ES-I3 (cell line): Measurements from ENCODE around the gene LY9.

ENCODE experiments used
- H3K36me3 ChIP-seq: 2 replicates; pipeline ENCODE4 v1.6.1; 2013; ENCODE audit warnings: mild to moderate bottlenecking, low read length, control low read depth, moderate library complexity; ENCODE audit not compliant: insufficient read depth
- H3K4me1 ChIP-seq: 2 replicates; pipeline ENCODE4 v1.6.1; 2013; ENCODE audit warnings: mild to moderate bottlenecking, control low read depth, low read length; ENCODE audit not compliant: insufficient read depth
- H3K9ac ChIP-seq: 2 replicates; pipeline ENCODE4 v1.6.1; 2013; ENCODE audit warnings: low read depth, mild to moderate bottlenecking, low read length, moderate library complexity
- H3K9me3 ChIP-seq: 2 replicates; pipeline ENCODE4 v1.6.1; 2013; ENCODE audit warnings: mild to moderate bottlenecking, low read length, moderate library complexity; ENCODE audit not compliant: control insufficient read depth, insufficient read depth

The LY9 gene

GRCh38 chr1:160795951-160796383, at the start of gene LY9:
TSS of gene LY9 (plus strand) at chr1:160796174. CDS start at chr1:160796188, 14 bp downstream.
- no peaks in the 10 kb centered on the region for H3K36me3 ChIP-seq
- H3K9me3 ChIP-seq, result no peaks in the 10 kb centered on the region
- H3K4me1 ChIP-seq, result no peaks in the 10 kb centered on the region
- H3K9ac ChIP-seq, result no peak within 1 kb of the TSS

GRCh38 chr1:160746836-160747500, 49.0 kb upstream of the LY9 start:
- Histone ChIP-seq H3K9me3 (no peaks in the 10 kb centered on the region), H3K9ac (no peak overlapping the region), H3K36me3 (no peaks in the 10 kb centered on the region), H3K4me1 (peaks cover 14% of the 10 kb centered on the region)

- no peaks in the 10 kb centered on the region for H3K36me3 ChIP-seq
- peaks cover 14% of the 10 kb centered on the region for H3K4me1 ChIP-seq
- H3K9ac ChIP-seq, result no peak overlapping the region
- H3K9me3 ChIP-seq, result no peaks in the 10 kb centered on the region
Measured at GRCh38 chr1:160747717-160748116, 48.3 kb upstream of the LY9 start.

DNA sequence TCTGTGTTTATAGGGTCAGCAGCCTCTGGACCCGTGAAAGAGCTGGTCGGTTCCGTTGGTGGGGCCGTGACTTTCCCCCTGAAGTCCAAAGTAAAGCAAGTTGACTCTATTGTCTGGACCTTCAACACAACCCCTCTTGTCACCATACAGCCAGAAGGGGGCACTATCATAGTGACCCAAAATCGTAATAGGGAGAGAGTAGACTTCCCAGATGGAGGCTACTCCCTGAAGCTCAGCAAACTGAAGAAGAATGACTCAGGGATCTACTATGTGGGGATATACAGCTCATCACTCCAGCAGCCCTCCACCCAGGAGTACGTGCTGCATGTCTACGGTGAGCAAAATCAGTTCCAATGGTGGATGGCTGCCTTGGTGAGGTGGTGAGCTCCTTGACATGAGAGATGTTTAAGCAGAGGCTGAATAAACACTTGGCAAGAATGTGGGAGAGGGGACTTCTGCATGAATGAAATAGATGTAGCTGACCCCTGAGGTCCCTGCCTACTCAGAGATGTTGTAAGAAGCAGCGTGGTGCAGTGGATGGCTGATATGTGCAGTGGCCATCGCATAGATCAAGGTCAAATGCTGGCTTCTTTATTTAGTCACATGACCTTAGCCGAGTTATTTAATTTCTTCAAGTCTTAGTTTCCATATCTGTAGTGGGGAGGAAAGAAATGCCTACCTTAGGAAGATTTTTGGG, 47.6 kb upstream of the LY9 start:
- peaks cover 14% of the 10 kb centered on the region for H3K4me1 ChIP-seq
- H3K36me3 ChIP-seq, result no peaks in the 10 kb centered on the region

GRCh38 chr1:160748878-160749269, 47.1 kb upstream of the LY9 start:
- H3K4me1 ChIP-seq, result peaks cover 14% of the 10 kb centered on the region
- no peaks in the 10 kb centered on the region for H3K36me3 ChIP-seq
- no peak overlapping the region for H3K9ac ChIP-seq
- no peaks in the 10 kb centered on the region for H3K9me3 ChIP-seq

More for the DNA sequence above, 47.6 kb upstream of the LY9 start:
- Histone ChIP-seq H3K9ac (no peak overlapping the region), H3K9me3 (no peaks in the 10 kb centered on the region)

- no peaks in the 10 kb centered on the region for H3K36me3 ChIP-seq
- no peak overlapping the region for H3K9ac ChIP-seq
- no peaks in the 10 kb centered on the region for H3K9me3 ChIP-seq
- H3K4me1 ChIP-seq, result peaks cover 14% of the 10 kb centered on the region
Measured at GRCh38 chr1:160750608-160751007, 45.4 kb upstream of the LY9 start.

DNA sequence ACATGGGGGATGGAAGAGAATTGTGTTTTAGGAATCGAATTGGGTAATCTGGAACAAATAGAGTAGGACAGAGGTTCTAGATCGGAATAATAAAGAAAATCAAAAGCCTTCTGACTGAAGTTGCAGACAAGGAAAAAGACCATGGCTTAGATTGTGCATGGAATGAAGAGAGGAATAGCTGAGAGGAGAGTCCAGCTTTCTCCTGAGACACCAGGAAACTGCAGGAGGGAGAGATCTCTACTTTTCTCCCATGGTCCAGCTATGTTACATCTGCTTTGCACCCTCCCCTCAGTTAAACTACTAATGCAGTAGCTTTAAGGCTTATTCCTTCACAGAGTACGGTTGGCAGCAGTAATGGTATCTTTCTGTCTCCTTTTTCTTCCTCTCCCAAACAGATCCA, 43.6 kb upstream of the LY9 start:
- Histone ChIP-seq H3K9ac (no peak overlapping the region), H3K4me1 (peaks cover 3% of the 10 kb centered on the region; the same call in 1 of the 2 replicates), H3K36me3 (no peaks in the 10 kb centered on the region), H3K9me3 (no peaks in the 10 kb centered on the region)

DNA sequence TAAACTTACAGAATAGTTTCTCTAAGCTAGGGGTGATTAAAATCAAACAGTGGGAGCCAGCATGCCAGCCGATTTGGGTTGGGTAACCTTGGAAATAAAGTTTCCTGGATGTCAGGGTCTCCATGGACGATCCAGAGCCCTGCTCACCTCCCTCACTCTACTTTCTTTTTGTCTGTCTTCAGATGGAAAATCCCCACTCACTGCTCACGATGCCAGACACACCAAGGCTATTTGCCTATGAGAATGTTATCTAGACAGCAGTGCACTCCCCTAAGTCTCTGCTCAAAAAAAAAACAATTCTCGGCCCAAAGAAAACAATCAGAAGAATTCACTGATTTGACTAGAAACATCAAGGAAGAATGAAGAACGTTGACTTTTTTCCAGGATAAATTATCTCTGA, 43.0 kb upstream of the LY9 start:
- H3K9me3 ChIP-seq, result no peaks in the 10 kb centered on the region
- H3K36me3 ChIP-seq, result no peaks in the 10 kb centered on the region
- no peaks in the 10 kb centered on the region for H3K4me1 ChIP-seq
- no peak overlapping the region for H3K9ac ChIP-seq

DNA sequence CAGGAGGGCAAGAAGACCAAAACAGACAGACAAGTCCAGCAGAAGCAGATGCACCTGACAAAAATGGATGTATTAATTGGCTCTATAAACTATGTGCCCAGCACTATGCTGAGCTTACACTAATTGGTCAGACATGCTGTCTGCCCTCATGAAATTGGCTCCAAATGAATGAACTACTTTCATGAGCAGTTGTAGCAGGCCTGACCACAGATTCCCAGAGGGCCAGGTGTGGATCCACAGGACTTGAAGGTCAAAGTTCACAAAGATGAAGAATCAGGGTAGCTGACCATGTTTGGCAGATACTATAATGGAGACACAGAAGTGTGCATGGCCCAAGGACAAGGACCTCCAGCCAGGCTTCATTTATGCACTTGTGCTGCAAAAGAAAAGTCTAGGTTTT, 42.4 kb upstream of the LY9 start:
- H3K9ac ChIP-seq, result no peak overlapping the region

GRCh38 chr1:160755461-160755860, 40.5 kb upstream of the LY9 start:
- Histone ChIP-seq H3K9ac (no peak overlapping the region), H3K4me1 (no peaks in the 10 kb centered on the region), H3K9me3 (no peaks in the 10 kb centered on the region), H3K36me3 (no peaks in the 10 kb centered on the region)

More for the DNA sequence above, 42.4 kb upstream of the LY9 start:
- Histone ChIP-seq H3K36me3 (no peaks in the 10 kb centered on the region), H3K4me1 (no peaks in the 10 kb centered on the region), H3K9me3 (no peaks in the 10 kb centered on the region)

- H3K36me3 ChIP-seq, result no peaks in the 10 kb centered on the region
- H3K4me1 ChIP-seq, result no peaks in the 10 kb centered on the region
- no peak overlapping the region for H3K9ac ChIP-seq
- no peaks in the 10 kb centered on the region for H3K9me3 ChIP-seq
Measured at GRCh38 chr1:160755911-160756848, 39.8 kb upstream of the LY9 start.

DNA sequence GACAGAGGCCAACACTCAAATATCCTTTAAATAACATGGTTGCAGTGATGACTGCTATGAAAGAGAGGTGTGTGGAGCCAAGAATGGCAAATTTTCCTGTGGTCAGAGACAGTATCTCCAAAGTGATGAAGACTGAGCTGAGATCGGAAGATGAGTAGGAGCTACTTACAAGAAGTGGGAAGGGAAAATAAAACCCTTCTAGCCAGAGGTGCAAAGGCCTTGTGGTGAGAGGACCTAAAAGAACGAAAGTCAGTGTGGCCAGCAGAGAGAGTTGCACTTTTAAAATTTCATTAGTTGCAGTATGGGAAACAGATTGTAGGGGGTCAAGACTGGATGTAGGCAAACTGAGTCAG, 39.1 kb upstream of the LY9 start:
- Histone ChIP-seq H3K36me3 (no peaks in the 10 kb centered on the region), H3K4me1 (no peaks in the 10 kb centered on the region), H3K9ac (no peak overlapping the region), H3K9me3 (no peaks in the 10 kb centered on the region)

DNA sequence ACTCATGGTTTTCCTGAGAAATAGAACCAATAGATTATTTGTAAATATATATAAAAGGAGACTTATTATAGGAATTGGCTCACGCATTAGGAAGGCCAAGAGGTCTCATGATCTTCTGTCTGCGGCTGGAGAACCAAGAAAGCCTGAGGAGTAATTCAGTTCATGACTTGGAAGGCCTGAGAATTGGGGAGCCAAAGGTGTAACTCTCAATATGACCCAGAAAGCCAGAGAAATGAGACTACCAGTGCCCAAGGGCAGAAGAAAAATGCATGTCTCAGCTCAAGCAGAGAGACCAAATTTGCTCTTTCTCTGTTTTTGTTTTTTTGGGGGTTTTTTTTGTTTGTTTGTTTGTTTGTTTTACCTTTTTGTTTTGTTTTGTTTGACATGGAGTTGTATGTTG, 37.5 kb upstream of the LY9 start:
- no peak overlapping the region for H3K9ac ChIP-seq
- no peaks in the 10 kb centered on the region for H3K9me3 ChIP-seq
- H3K4me1 ChIP-seq, result no peaks in the 10 kb centered on the region

DNA sequence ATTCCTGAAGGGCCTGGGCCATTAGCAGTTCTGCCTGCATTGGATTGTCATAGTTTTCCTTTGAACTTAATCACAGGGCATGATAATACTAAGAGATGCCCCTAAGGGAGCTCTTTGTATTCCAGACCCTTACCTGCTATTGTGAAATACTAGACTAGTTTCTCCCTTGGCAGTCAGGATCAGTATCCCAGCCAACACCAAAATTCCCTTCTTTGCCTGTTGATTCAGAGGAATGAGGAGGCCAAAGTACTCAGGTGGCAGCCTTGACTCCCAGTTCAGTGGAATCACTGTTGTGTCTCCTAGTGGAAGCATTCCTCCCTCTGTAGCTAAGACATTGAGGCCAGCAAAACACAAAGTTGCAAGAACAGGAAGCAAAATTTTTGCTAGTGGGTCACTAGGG, 36.2 kb upstream of the LY9 start:
- Histone ChIP-seq H3K4me1 (no peaks in the 10 kb centered on the region), H3K9me3 (no peaks in the 10 kb centered on the region), H3K9ac (no peak overlapping the region), H3K36me3 (no peaks in the 10 kb centered on the region)

More for the DNA sequence above, 37.5 kb upstream of the LY9 start:
- H3K36me3 ChIP-seq, result no peaks in the 10 kb centered on the region
